Stimulated activated CD4-positive, alpha-beta T cell treated with anti-CD3 and anti-CD28 coated beads, Interleukin-4, amount 100 ng/mL, for 1 hour (primary cell): ENCODE measurements around the gene CCDC47.
"Not testable (repeated sequence)": the region's sequence is repeated elsewhere in the genome, so short reads cannot be mapped to it uniquely, and the experiment has no call there.

Experiments used
- DNase-seq: peaks from one replicate; pipeline ENCODE4 v3.0.0-alpha.2; 2020

Gene CCDC47

GRCh38 chr17:63773272-63774140 is at the start of gene CCDC47:
Gene CCDC47, minus strand, starts transcription at chr17:63773597. Its CDS starts 7,422 bp downstream, at chr17:63766175.
- DNase-seq = peak; percentile 96

GRCh38 chr17:63822537-63822936 is 49.1 kb upstream of the CCDC47 start:
- DNase-seq = no peak

GRCh38 chr17:63821804-63822203 is 48.4 kb upstream of the CCDC47 start:
- no peak for DNase-seq

- no peak for DNase-seq
Observed at GRCh38 chr17:63820963-63821561, 47.7 kb upstream of the CCDC47 start.

GRCh38 chr17:63819585-63820537 is 46.5 kb upstream of the CCDC47 start:
- no peak for DNase-seq

- DNase-seq = no peak
Observed at GRCh38 chr17:63819131-63819530, 45.7 kb upstream of the CCDC47 start.

GRCh38 chr17:63817736-63818385 is 44.5 kb upstream of the CCDC47 start:
- no peak for DNase-seq

- DNase-seq = no peak
Observed at GRCh38 chr17:63816669-63817068, 43.3 kb upstream of the CCDC47 start.

GRCh38 chr17:63816123-63816522 is 42.7 kb upstream of the CCDC47 start:
- DNase-seq = no peak

GRCh38 chr17:63809970-63810369 is 36.6 kb upstream of the CCDC47 start:
- DNase-seq = no peak

GRCh38 chr17:63805591-63805990 is 32.2 kb upstream of the CCDC47 start:
- no peak for DNase-seq

GRCh38 chr17:63804328-63804727 is 30.9 kb upstream of the CCDC47 start:
- no peak for DNase-seq

- DNase-seq = no peak
Observed at GRCh38 chr17:63800783-63801182, 27.4 kb upstream of the CCDC47 start.

- no peak for DNase-seq
Observed at GRCh38 chr17:63798572-63799106, 25.2 kb upstream of the CCDC47 start.

GRCh38 chr17:63796375-63796774 is 23.0 kb upstream of the CCDC47 start:
- not testable (repeated sequence) for DNase-seq

- DNase-seq = no peak
Observed at GRCh38 chr17:63792055-63792729, 18.8 kb upstream of the CCDC47 start.

GRCh38 chr17:63790057-63790456 is 16.7 kb upstream of the CCDC47 start:
- no peak for DNase-seq

- DNase-seq = no peak
Observed at GRCh38 chr17:63786971-63787711, 13.7 kb upstream of the CCDC47 start.

- no peak for DNase-seq
Observed at GRCh38 chr17:63786117-63786516, 12.7 kb upstream of the CCDC47 start.

GRCh38 chr17:63785556-63785955 is 12.2 kb upstream of the CCDC47 start:
- DNase-seq = no peak

GRCh38 chr17:63783522-63783921 is 10.1 kb upstream of the CCDC47 start:
- DNase-seq = no peak
